ELR (cell line): ENCODE measurements around the gene INPP4A.
A peak's percentile ranks its signal among the peaks of the same experiment; 100 is the strongest.

Experiments used
- DNase-seq: peaks from one replicate; pipeline ENCODE4 v3.0.0-alpha.2; 2015; ENCODE audit warnings: low read depth

INPP4A gene

DNA sequence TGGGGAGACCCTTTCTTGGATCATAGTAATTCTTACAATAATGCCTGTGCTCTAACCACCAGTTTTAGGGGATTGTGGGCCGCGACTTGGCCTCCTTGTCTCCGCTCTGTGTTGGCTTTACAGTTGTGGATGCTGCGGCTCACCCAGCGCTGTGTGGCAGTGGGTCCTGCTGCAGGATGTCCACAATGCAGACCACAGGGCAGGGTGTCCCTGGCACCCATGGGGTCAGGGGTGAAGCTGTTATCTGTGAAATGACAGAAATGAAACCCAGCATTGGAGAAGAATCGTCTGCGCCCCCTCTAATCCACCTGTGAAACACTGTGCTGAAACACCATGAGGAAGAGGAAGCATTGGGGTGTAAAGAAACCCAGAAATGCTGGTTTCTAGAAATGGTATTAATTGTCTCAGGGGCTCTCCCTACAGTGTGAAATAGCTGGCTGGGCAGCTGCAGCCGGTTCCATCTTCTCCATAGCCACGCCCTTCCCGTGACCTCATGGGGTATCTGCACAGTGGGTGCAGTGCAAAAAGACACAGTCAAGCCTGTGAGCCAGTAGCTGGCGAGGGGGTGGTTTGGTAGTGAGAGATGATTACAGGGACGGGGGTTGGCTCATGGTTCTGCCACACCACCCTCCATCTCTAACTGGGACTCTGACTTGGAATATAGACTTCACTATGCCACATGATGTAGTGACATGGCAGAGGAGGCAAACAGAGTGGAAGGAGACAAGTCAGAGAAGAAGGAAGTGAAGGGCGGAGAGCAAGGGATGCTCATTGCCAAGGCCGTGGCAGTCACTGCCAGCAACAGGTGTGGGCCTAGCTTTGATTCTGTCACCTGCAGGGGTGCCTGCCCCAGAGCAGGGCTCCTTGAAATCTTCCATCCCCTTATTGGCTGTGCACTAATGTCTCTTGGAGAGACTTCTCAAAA lies 16.2 kb downstream of the INPP4A start:
- no peak for DNase-seq

DNA sequence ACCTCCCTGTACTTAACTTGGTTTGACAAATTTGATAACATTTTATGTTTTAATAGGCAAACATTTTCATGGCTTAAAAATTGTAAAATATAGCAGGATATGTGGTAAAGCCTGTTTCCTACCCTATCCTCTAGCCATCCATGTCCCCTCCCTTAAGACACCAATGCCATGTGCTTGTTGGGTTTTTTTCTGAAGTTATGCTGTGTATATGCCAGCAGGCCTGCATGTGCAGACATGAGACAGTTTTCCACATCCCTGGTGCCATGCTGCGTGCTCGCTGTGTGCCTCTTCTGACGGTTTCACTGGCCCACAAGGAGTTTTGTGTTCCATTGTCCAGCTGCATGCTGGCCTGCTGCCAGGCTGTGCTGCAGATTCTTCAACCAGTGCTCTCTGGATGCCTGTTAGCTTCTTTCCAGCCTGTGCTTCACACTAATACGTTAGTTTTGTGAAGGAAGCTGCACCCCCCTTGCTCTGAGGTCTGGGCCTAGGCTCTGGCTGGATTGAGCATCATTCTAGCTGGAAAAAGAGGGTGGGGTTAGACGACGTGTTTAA lies 16.9 kb downstream of the INPP4A start:
- DNase-seq = no peak

DNA sequence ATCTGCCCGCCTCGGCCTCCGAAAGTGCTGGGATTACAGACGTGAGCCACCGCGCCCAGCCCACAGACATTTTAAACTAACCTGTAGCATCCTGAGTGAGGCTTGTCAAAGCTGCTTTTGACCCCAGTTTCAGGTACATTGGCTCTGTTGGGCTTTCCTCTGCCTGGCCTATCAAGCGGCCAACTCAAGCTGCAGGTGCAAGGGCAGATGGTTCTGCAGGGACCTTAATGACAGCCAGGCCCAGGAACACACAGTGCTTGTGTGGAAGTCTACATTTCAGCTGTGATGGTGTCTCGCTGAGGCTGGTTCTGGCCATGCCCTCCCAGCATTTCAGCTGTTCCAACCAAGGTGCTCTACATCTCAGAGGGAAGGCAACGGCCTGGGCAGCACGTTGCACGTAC lies 18.4 kb downstream of the INPP4A start:
- DNase-seq = no peak

DNA sequence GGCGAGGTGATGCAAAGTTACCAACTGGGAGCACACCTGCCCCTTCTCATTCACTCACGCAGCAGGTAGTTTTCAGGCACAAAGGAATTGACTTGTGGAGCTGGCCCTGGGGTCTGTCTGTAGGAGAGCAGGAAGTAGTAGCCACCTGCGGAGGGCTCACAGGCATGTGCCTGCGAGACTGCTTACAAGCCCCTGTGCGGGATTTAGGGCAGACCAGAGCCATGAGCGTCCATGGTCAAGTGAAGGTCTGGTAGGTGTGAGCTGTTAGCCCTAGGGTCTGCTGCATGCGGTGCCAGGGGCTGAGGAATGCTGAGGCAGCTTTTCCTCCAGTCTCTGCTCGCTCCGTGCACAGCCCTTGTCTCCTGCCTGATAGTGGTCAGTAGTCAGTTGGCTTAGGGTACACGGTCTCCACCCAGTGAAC lies 18.9 kb downstream of the INPP4A start:
- DNase-seq = no peak

DNA sequence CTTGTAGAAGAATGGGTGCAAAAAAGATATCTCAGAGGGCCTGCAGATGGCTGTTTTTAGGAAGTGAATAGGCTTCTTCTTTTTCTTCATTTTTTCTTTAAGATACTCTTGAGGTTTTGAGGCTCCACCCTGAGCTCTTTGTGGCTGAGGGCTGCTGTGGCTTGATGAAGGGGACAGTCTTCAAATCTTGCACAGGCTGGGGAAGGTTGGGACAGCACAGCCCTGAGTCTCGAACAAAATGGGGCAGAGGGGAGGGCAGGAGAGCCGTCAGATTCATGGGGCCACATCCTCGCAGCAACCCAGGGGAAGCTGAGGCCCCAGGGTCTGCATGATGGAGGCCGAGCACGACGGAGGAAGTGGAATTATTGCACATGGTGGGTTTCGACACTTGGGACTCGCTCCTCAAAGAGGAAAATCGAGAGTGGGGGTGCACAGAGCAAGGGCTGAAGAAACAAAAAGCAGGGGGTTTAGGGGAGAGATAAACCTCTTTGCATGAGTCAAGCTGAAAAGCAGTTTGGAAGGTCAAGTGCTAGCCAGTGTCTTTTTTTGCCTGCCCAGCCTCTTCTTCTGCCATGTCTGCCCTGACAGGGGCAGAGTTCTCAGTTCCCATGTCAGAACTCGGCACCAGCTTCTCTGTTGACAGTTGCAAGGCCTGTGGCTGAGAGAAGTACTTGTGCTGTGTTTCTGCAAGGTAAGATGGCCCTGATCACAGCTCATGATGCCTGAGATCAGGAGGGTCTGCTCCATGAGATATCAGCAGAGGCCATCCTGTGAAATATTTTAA lies 19.5 kb downstream of the INPP4A start:
- DNase-seq = no peak

DNA sequence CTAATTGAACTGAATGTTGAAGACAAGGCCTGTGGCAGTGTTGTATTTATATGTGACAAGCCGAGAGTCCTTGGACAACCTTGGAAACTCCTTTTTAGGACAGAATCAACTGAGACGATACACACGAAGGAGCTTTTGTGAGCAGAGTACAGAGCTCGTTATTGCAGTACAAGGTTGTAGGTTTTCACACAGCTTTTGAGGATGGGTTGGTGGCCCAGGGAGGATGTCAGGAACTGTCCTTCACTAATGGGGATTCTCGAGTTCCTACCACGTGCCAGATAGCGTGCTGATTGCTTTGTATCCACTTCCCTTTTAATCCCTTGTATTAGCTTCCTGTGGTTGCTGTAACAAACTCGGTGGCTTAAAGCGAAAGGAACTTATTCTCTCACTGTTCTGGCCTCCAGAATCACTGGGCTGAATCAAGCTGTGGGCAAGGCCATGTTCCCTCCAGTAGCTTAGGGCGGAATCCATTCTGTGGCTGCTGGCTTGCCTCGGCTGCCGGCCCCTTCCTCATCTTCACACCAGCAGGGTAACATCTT lies 20.2 kb downstream of the INPP4A start:
- DNase-seq = no peak

DNA sequence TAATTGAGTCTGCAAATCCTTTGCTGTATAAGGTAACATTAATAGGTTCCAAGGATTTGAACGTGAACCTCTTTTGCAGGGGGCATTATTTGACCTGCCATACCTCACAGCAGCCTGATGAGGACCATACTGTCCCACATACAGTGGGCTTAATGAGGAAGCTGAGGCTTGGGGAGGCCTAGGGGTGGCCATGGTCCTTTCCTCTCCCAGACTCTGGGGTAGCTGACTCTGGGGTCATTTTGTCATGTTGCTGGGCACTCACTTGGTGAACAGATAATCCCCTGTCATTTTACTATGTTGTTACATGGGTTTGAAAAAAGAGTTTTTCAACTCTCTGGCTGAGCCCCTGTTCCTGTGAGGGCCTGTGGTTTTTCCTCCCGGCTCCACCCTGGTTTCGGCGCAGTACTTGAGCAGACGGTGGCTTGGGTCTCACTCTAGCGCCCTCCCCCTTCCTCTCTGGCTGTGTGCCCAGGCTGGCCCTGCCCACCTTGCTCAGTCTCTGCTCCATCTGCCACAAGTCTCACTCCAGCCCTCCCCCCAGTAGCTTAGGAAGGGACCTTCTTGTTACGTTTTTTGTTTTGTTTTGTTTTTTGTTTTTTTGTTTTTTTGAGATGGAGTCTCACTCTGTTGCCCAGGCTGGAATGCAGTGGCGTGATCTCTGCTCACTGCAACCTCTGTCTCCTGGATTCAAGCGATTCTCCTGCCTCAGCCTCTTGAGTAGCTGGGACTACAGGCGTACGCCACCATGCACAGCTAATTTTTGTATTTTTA lies 21.0 kb downstream of the INPP4A start:
- peak; percentile 12 for DNase-seq

DNA sequence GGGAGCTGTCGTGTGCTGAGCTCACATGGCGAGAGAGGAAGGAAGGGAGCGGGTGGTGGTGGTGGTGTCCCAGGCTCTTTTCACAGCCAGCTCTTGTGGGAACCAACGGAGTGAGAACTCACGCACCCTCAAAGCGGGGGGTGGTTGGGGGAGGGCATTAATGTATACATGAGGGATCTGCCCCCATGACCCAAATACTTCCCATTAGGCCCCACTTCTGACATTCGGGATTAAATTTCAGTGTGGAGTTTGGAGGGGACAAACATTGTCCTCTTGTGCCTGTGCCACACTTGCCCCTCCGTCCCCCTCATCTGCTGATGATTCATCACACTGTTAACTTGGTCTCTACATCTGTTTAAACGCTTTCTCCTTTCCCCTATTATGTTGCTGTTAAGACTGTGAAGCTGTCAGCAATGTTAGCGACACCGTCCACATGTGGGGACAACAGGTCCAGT lies 22.5 kb downstream of the INPP4A start:
- DNase-seq = no peak

DNA sequence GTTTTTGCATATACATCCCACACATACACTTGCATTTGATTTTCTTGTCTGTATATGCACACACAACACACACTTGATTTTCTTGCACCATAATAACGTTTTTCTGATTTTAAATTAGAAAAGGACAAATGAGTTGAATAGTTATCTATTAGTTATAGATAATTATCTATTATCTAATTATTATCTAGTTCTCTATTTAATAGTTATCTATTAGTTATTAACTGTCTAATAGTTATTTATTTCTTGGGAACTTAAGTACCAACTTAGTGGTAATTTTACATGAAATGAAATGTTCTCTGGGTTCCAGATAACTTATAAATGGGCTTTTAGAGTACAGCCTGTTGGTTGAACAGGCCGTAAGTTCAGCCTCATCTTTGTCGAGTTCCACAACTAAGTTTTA lies 23.0 kb downstream of the INPP4A start:
- no peak for DNase-seq

DNA sequence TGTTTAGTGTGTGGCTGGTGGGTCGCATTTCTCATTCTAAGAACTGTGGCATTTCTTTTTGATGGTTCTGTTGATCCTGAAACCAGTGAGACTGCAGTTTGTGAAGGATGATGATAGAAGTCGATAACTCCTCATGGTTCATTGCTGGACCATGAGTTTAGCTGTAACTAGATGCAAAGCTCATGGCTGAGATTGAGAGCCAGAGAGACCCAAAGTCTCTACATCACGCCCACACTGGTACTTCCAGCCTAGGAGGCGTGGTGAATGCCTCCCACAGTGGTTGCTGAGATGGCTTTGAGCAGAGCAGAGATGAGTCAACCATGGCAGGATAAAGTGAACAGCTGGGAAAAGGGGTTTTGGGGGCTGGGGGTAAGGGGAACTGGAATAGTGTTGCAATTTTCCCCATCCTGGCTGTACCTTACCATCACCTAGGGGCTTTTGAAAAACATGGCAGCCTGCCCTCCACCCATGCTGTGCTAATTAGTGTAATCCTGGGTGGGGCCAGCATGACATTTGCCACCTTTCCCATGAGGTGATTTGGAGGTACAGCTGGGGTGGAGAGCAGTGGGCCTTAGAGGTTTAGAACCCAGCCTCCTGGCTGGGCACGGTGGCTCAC lies 24.1 kb downstream of the INPP4A start:
- DNase-seq = peak; percentile 15

DNA sequence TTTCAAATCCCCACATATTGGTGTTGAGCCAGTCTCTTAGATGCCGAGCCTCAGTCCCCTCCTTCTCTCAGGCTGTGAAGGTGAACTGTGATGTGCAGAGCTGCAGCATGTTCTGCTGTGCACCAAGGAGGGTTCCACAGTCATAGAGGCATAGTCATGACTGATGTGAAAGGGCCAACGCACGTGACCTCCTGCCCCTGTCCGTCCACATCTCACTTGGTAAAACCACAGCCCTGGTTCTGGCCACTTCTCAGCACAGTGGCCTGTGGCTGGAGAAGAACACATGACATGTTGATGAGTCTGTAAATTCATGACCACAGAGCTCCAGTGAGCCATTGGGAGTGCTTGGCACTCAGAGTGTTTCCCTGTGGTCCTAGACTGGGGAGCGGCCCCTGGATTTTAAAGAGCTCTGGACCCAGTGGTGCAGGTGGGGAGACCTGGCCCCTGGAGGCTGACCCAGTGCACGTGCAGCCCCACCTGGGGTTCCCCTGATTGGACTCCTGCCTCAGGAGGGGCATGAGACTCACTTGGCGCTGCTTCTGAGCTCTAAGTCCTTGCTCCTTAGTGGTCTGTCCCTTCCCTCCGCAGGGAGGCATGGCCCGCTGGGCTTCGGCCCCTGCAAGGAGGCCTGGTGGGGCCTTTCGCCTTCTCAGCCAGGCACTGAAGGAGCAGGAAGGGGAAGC lies 25.3 kb downstream of the INPP4A start:
- DNase-seq = no peak

DNA sequence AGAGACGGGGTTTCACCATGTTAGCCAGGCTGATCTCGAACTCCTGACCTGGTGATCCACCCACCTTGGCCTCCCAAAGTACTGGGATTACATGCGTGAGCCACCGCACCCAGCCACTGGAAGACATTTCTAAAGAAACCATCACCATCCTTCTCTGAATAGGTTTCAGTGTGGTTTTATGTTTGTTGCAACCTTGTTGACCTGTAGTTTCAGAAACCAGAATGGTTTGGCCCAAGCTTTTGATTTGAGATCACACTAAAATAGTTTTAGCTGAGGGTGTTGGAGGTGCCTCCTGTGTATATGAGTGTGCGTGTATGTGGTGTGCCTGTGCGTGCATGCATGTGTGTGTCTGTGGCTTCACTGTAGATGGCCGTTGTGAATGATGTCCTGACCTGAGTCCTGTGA lies 26.2 kb downstream of the INPP4A start:
- DNase-seq = no peak

DNA sequence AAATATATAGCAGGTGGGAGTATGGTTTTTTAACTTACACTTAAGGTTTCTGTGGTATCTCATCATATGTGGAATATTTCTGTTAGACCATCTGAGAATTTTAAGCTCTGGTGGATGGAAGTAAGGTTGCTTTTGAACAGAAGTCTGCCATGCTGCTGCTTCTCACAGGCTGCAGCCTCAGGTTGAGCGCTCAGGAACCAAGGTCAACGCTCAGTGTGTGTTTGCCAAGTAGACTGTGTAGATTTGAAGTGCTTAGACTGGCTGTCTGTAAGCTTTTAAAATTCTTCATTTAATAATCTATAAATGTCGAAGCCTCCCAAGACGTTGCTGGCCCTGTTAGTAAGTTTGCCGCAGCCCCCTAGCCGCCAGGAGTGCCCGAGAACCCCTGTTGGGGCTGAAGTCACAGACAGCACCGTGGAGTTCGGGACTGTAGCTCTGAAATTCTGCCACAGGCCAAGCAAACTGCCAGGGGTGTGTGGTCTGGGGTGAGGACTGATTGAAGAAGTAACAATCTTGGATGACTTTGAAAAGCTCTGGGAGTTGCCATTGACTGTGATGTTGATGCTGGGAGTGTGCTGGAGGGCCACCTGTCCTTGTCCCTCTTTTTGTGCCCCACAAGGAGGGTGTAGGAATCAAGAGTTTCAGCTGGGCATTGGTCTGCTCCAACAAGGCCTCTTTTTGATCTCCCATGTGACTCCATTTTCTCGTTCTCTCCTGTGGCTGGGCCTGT lies 26.9 kb downstream of the INPP4A start:
- DNase-seq = no peak

DNA sequence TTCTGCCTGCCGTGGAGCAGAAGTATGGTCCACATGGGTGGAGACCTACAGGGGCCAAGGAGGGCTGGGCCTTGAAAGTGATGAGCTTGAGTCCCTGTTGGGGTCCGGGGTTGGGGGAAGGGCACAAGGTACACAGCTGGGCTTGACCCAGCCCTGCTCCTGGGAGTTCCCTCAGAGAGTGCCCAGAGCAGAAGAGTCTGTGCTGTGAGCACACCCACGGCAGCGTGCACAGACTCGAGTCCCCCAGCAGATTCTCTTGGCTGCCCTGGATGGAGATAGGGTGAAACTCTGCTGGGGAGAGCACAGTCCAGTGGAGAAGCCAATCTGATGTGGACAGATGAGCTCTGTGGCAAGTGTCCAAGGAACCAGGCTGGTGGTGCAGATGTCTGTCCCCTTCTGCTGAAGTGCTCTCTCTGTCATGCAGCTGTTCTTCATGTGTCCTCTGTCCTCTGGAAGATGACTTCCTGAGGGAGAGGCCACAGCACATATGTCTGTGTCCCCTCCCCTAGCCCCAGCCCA lies 27.5 kb downstream of the INPP4A start:
- no peak for DNase-seq

DNA sequence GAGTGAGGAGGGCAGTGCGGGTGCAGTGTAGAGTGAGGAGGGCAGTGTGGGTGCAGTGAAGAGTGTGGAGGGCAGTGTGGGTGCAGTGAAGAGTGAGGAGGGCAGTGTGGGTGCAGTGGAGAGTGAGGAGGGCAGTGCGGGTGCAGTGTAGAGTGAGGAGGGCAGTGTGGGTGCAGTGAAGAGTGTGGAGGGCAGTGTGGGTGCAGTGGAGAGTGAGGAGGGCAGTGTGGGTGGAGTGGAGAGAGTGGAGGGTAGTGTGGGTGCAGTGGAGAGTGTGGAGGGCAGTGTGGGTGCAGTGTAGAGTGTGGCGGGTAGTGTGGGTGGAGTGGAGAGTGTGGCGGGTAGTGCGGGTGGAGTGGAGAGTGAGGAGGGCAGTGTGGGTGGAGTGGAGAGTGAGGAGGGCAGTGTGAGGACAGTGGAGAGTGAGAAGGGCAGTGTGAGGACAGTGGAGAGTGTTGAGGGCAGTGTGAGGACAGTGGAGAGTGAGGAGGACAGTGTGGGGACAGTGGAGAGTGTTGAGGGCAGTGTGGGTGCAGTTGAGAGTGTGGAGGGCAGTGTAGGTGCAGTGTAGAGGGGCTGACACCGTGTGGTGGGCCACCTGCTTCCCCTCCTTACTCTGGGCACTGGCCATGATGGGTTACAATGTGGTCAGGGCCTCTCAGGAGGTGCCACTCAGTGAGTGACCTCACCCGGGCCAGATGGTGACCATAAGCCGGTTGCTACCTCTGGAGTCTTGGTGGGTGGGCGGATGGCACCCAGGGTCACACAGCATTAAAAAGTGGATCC lies 28.5 kb downstream of the INPP4A start:
- DNase-seq = no peak

DNA sequence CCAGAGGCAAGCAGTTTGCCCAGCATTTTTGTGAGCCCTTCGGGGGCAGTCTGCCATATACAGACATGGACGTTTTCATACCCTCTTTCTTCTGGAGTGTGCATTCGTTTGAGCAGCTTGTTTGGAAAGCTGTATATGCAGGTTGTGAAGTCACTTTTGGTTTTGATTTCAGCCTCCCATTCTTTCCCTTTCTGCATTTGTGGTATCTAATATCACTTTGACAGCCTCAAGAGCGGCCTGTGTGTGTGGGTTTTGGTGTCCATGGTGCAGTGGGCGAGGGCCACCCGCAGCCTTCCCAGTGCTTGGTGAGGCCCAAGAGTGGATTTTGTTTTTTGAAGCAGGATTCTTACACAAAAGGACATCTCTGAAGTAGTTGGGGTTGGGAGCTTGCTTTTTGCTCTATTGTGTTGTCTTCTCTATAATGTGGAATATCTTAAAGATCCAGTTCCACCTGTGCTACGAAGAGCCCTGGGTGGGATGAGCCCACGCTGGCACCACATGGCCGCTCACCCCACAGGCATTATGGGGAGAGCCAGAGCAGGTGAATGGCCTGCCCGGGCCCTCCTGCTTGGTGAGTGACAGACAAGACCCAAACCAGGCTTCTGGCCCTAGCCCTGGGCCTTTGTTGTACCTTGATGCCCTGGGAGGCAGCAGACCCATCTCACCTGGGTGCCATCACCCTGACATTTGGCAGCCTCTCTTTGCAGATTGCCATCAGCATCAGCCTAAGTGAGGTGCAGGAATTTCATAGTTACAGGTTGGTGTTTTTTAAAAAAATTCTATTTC lies 29.5 kb downstream of the INPP4A start:
- no peak for DNase-seq

DNA sequence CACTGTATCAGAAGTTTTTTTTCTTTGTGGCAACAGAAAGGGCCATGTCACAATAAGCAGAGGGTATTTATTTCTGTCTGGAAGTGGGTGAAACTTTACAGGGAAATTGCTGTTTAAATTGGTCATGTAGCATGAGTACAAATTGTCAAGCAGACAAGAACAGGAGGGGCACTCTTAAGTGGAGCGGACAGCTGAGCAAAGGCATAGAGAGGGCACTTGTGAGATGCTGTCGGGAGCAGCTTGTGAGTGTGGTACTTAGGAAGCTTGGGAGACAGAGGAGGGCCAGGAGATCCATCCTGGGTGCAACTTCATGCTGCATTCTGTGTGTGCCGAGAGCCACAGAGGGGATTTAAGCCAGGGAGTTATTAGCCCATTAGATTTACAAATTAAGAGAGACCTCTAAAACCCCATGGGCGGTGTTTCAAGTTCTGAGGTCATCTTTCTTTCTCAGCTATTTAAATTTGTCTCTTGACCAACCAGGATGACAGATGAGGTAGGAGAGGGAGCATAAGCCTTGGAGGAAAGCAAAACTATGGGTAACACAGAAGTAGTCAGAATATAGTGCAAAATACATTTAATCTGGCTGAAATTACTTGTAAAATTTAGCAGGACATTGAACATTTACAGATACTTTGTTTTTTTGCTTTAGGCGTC lies 30.4 kb downstream of the INPP4A start:
- no peak for DNase-seq
